Measurements from ENCODE around the gene ERN2.
"Not testable (repeated sequence)": the region's sequence is repeated elsewhere in the genome, so short reads cannot be mapped to it uniquely, and the experiment has no call there.

Gene ERN2

DNA sequence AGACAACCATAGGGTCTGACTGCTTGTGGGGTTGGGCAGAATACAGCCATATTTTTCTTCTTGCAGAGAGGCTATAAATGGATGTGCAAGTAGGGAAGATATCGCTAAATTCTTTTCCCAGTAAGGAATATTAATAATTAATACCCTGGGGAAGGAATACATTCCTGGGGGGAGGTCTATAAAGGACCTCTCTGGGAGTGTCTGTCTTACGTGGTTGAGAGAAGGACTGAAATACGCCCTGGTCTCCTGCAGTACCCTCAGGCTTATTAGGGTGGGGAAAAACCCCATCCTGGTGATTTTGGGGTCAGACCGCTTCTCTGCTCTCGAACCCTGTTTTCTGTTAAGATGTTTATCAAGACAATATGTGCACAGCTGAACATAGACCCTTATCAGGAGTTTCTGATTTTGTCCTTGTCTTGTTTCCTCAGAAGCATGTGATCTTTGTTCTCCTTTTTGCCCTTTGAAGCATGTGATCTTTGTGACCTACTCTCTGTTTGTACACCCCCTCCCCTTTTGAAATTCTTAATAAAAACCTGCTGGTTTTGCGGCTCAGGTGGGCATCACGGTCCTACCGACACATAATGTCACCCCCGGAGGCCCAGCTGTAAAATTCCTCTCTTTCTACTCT, 9.7 kb upstream of the ERN2 start:
- in situ Hi-C loops (cut with HindIII; ENCODE audit: low sequenced_read_pairs), result not testable (repeated sequence)

DNA sequence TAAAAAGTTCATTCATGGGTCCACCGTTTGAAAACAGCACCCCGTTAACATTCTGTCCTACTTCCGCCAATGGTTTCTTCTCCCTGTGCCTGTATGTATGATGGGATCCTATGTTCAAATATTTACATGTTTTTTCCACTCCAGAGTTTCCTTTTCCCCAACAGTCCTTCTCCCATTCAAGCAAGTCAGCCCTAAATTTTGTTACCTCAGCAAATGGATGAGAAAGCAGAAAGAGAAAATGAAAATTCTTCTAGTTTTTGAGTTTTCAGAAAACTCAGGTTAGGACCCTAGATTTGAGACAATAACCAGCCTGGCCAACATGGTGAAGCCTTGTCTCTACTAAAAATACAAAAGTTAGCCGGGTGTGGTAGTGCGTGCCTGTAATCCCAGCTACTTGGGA, 3.5 kb upstream of the ERN2 start:
- in situ Hi-C loops (cut with HindIII; ENCODE audit: low sequenced_read_pairs), result no loop called here

DNA sequence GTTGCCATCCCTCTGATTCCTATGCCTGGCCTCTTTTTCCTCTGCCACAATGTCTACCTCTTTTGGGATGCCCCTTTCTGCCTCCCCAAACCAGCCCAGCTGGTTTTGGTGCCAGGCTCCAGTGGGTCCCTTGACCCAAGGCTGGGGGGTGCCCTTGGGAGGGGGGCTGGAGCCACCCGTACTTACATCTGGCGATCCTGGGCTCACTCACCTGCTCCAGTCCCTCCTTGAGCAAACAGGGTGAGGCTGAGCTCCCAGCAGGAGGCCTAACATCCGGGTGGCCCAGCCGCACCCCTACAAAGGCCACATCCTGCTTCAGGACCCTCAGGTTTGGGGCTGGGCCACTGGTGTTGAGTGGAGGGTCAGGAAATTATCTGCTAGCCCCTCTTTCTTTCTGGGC, 1.2 kb downstream of the ERN2 start:
- in situ Hi-C loops (cut with HindIII; ENCODE audit: low sequenced_read_pairs), result no loop called here

DNA sequence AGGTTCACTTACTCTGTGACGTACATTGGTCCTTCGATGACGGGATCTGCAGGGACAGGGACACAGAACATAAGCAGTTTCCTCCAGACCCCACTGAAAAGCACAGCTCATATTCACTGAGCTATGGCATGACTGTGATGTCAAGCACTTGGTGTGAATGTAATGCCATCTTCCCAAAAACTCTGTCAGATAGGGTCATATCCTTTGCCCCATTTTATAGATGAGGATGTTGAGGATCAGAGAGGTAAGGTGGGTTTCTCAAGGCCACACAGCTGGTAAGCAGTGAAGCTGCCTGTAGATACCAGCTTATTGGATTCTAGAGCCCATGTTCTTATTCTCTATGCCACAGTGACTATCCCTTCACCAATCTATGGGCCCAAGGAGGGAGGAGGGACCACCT, 2.5 kb downstream of the ERN2 start:
- in situ Hi-C loops (cut with HindIII; ENCODE audit: low sequenced_read_pairs), result no loop called here

- in situ Hi-C loops (cut with HindIII; ENCODE audit: low sequenced_read_pairs), result no loop called here
These were observed 3.0 kb downstream of the ERN2 start for GRCh38 chr16:23710008-23710407.

- in situ Hi-C loops (cut with HindIII; ENCODE audit: low sequenced_read_pairs), result no loop called here
These were observed 3.5 kb downstream of the ERN2 start for GRCh38 chr16:23709536-23709935.

DNA sequence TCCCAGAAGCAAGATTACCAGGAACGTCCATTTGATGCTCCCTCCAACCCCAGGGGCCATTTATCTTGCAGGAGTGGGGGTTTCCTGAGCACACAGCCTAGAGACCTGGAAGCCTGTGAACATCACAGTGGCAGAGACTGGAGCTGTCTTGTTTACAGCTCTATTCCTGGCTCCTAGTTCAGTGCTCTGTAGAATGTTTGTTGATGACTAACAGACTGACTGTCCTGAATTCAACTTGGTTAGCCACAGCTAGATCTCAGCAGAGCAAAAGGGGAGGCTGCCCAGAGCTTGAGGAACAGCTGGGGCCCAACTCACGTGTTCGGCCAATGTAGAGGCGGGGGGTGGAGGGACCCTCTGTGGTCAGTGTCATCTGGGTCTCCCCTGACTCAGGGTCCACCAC, 6.6 kb downstream of the ERN2 start:
- in situ Hi-C loops (cut with HindIII; ENCODE audit: low sequenced_read_pairs), result no loop called here

DNA sequence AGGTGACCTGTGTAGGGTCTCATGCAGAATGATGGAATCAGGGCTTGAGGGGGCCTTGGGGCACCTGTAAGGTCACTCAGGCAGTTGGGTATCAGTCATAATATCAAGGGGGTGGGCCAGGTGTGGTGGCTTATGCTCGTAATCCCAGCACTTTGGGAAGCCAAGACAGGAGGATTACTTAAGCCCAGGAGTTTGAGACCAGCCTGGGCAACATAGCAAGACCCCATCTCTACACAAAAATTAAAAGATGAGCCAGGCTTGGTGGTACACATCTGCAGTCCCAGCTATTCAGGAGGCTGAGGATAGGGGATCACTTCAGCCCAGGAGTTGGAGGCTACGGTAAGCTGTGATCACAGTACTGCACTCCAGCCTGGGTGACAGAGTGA, 7.5 kb downstream of the ERN2 start:
- in situ Hi-C loops (cut with HindIII; ENCODE audit: low sequenced_read_pairs), result no loop called here

DNA sequence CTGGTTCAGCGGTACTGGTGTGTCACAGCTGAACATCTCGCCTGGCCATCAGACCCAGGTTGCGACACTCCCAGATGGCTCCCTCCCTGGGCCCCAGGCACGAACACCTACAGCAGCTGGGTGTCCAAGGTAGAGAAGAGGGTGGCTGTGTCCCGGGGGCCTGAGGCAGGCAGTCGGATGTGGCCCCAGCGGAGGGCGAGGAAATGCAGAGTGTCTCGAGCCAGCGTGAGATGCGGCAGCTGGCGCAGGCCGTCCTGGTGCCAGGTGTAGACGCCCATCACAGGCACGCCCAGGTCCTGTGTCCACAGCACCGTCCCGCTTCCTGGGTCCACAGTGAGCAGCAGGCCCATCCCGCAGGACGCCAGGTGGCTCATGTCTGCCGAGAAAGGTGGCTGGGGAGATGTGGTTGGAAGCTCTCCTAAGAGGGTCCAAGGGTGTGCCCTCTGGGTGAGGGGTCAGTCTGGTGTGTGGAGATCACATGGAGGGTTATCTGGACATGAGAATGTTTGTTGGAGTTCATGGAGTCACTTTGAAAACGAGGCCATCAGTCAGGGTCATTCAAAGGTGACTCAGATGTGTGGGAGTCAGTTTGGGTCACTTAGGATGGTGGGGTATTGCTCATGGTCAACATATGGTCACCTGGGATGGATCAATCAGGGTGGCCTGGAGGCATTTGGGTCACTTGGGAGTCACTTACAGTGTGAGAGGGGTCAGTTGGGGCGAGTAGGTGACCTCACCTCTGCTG, 8.1 kb downstream of the ERN2 start:
- in situ Hi-C loops (cut with HindIII; ENCODE audit: low sequenced_read_pairs), result no loop called here

DNA sequence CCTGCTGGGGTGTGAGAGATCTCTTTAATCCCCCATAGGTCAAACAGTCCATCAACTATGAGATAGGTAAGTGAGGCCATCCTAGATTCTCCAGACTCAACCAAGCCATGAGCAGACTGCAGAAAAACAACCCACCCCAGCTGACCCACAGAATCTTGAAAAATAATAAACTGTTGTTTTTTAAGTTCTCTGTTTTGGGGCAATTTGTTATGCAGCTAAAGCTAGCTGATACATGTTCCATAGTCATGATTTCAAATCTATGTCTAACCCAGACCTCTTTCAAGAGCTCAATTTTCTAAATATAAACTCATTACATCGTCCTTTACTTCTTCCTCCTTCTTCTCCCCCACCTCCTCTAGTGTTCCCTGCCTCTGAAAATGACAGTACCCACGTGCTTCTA, 10.1 kb downstream of the ERN2 start:
- in situ Hi-C loops (cut with HindIII; ENCODE audit: low sequenced_read_pairs), result no loop called here

GRCh38 chr16:23701045-23701444, 12.0 kb downstream of the ERN2 start:
- in situ Hi-C loops (cut with HindIII; ENCODE audit: low sequenced_read_pairs), result no loop called here

DNA sequence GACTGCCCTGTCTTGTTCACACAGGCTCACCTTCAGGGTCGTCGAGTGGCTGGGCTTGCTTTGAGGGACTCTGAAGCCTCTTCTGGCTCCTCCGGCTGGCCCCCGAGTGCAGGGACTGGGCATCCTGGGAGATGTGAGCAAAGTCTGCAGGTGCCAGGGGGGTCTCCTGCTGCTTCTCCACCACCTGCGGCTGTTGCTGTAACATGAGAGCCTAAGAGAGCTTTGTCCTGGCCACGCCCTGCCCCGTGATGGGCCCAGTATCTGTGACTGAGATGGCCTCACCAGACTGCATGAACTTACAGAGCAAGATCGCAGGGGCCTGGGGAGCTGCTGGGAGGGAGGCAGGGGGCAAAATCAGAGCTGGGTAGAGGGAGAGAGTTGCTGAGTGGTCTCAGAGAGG, 12.5 kb downstream of the ERN2 start:
- in situ Hi-C loops (cut with HindIII; ENCODE audit: low sequenced_read_pairs), result no loop called here

GRCh38 chr16:23700093-23700492, 12.9 kb downstream of the ERN2 start:
- in situ Hi-C loops (cut with HindIII; ENCODE audit: low sequenced_read_pairs), result no loop called here

GRCh38 chr16:23699100-23699499, 13.9 kb downstream of the ERN2 start:
- in situ Hi-C loops (cut with HindIII; ENCODE audit: low sequenced_read_pairs), result no loop called here

DNA sequence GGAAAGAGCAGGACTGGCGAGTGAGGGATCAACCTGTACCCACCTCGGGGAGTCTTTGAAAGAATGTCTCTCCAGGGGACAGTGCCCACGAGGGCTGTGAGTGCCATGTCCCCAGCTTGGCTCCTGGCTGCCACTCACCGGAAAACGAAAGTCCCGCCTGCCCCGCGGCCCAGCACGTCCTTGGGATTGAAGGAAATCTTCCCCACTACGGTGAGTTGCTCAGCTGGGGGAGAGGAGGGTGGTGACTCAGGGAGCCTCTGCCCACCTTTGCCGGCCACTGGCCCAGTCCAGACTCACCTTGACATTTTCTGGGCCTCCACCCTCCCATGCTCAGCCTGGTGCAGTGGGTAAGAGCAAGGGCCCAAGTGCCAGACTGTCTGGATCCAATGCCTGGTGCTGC, 17.3 kb downstream of the ERN2 start:
- in situ Hi-C loops (cut with HindIII; ENCODE audit: low sequenced_read_pairs), result no loop called here

GRCh38 chr16:23694644-23695373, 18.2 kb downstream of the ERN2 start:
- in situ Hi-C loops (cut with HindIII; ENCODE audit: low sequenced_read_pairs), result no loop called here

DNA sequence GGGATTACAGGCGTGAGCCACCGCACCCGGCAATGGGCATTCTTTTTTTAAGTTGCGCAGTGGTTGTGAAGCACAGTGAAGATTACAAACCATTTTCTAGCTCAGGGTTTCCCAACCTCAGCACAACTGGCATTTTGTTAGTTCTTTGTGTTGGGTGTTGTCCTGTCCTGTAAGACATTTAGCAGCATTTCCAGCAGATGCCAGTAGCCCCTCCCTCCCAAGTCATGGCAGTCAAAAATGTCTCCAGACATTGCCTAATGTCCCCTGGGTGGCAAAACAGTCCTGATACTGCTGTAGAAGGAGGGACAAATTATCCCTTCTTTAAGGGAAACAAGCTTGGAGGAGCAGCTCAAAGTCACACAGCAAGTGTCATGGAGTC, 18.8 kb downstream of the ERN2 start:
- in situ Hi-C loops (cut with HindIII; ENCODE audit: low sequenced_read_pairs), result no loop called here

GRCh38 chr16:23692190-23692837, 20.7 kb downstream of the ERN2 start:
- in situ Hi-C loops (cut with HindIII; ENCODE audit: low sequenced_read_pairs), result no loop called here

- in situ Hi-C loops (cut with HindIII; ENCODE audit: low sequenced_read_pairs), result no loop called here
These were observed 21.4 kb downstream of the ERN2 start for GRCh38 chr16:23691483-23692189.

GRCh38 chr16:23690771-23691482, 22.1 kb downstream of the ERN2 start:
- in situ Hi-C loops (cut with HindIII; ENCODE audit: low sequenced_read_pairs), result no loop called here

Data from endothelial cell of hepatic sinusoid (primary cell).